ENCODE measurements around the gene DDIT3. TPM values are rescaled to one million over a fixed set of nuclear protein-coding genes. Genes with fewer than 3 reads are reported as not detected.

DDIT3 gene
- total RNA-seq, 1 experiment from 2014 or later = 27.4 TPM

DNA sequence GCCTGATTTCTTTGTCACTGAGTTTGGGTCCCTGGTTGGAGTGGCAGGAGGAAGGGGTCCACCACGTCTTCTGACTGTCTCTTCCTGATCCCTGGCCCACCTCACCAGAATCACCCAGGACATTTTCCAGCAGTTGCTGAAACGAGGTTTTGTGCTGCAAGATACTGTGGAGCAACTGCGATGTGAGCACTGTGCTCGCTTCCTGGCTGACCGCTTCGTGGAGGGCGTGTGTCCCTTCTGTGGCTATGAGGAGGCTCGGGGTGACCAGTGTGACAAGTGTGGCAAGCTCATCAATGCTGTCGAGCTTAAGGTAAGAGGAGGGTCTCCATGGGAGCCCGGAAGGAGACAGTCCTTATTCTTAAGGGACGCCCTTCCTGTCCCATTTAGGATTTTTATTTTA lies 20.1 kb downstream of the DDIT3 start:
- intact Hi-C loops (cut with micrococcal nuclease) = no loop called here
- H3K79me2 ChIP-seq (ENCODE audit: low read length) = no peaks in the 10 kb centered on the region
- ChIA-PET POLR2A (ENCODE audit: unreplicated experiment) (interaction anchor here (0.6 kb wide), 1 partner anchor 34 kb away, joined by 3 read pairs; no protein-coding TSS in a partner anchor), CTCF (no interaction called here)
- H3K36me3 ChIP-seq (ENCODE audit: low read depth, low read length) = peaks cover 48% of the 10 kb centered on the region
- H3K9ac ChIP-seq (ENCODE audit: low read length) = no peak overlapping the region
- H3K27me3 ChIP-seq (ENCODE audit: low read length) = no peaks in the 10 kb centered on the region
- no peaks in the 10 kb centered on the region for H3K9me2 ChIP-seq (replicated peaks; ENCODE audit: low read length)
- H3K9me3 ChIP-seq (ENCODE audit: low read length) = no peaks in the 10 kb centered on the region
- no peaks in the 10 kb centered on the region for H4K20me1 ChIP-seq (ENCODE audit: low read length)
- H3F3A ChIP-seq (ENCODE audit: low read length, unreplicated experiment) = no peaks in the 10 kb centered on the region
- TF ChIP-seq EZH2phosphoT487 (IDR thresholded peaks at IDR 0.05; ENCODE audit: borderline replicate concordance, low read length) = no peak
- TF ChIP-seq EZH2 (IDR thresholded peaks at IDR 0.05; ENCODE audit: low read length, unreplicated experiment) = no peak
- TF ChIP-seq, protein P1, sequence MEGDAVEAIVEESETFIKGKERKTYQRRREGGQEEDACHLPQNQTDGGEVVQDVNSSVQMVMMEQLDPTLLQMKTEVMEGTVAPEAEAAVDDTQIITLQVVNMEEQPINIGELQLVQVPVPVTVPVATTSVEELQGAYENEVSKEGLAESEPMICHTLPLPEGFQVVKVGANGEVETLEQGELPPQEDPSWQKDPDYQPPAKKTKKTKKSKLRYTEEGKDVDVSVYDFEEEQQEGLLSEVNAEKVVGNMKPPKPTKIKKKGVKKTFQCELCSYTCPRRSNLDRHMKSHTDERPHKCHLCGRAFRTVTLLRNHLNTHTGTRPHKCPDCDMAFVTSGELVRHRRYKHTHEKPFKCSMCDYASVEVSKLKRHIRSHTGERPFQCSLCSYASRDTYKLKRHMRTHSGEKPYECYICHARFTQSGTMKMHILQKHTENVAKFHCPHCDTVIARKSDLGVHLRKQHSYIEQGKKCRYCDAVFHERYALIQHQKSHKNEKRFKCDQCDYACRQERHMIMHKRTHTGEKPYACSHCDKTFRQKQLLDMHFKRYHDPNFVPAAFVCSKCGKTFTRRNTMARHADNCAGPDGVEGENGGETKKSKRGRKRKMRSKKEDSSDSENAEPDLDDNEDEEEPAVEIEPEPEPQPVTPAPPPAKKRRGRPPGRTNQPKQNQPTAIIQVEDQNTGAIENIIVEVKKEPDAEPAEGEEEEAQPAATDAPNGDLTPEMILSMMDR (conservative IDR thresholded peaks at IDR 0.05; ENCODE audit: low read depth, low read length) = no peak
- H3K27ac ChIP-seq (ENCODE audit: low read length) = no peak overlapping the region
- H2AFZ ChIP-seq (ENCODE audit: low read length) = no peak overlapping the region
- H3K4me3 ChIP-seq (ENCODE audit: low read length) = no peak overlapping the region
- ATAC-seq = no peak
- no peak for DNase-seq
- no peak overlapping the region for H3K4me2 ChIP-seq (ENCODE audit: low read length)
- H3K4me1 ChIP-seq (ENCODE audit: insufficient read depth, low read length) = no peaks in the 10 kb centered on the region
- BruUV-seq (replicated peaks) = no TSS peak

DNA sequence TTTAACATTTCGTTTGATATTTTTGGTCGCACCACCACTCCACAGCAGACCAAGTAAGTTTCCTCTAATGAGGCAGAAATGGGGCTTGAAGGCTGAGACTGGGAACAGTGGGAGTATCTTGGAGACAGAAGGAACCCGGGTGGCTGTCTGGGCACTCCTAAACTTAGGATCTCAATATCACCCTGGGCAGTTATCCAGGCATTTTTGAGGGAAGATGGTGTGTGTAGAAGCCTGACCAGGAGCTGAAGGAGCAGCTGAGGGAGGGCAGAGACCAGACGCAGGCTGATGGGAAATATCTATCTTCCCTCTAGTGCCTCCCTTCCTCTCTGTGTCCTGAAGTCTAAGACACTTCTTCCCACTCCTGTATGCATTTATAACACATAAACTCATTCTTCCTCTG lies 21.7 kb downstream of the DDIT3 start:
- Histone ChIP-seq H3K27me3 (ENCODE audit: low read length) (no peaks in the 10 kb centered on the region), H4K20me1 (ENCODE audit: low read length) (no peaks in the 10 kb centered on the region), H3K9me2 (replicated peaks; ENCODE audit: low read length) (no peaks in the 10 kb centered on the region), H3K79me2 (ENCODE audit: low read length) (no peaks in the 10 kb centered on the region), H2AFZ (ENCODE audit: low read length) (no peak overlapping the region), H3K27ac (ENCODE audit: low read length) (no peak overlapping the region), H3K9ac (ENCODE audit: low read length) (no peak overlapping the region), H3K4me1 (ENCODE audit: insufficient read depth, low read length) (no peaks in the 10 kb centered on the region), H3F3A (ENCODE audit: low read length, unreplicated experiment) (no peaks in the 10 kb centered on the region), H3K36me3 (ENCODE audit: low read depth, low read length) (peaks cover 42% of the 10 kb centered on the region), H3K4me3 (ENCODE audit: low read length) (no peak overlapping the region), H3K4me2 (ENCODE audit: low read length) (no peak overlapping the region), H3K9me3 (ENCODE audit: low read length) (no peaks in the 10 kb centered on the region)
- POLR2A ChIA-PET (ENCODE audit: unreplicated experiment) = no interaction called here
- CTCF ChIA-PET = no interaction called here
- ATAC-seq (no peak), DNase-seq (no peak)
- BruUV-seq (replicated peaks) = no TSS peak
- intact Hi-C loops (cut with micrococcal nuclease) = no loop called here
- TF ChIP-seq EZH2phosphoT487 (IDR thresholded peaks at IDR 0.05; ENCODE audit: borderline replicate concordance, low read length) = no peak
- TF ChIP-seq EZH2 (IDR thresholded peaks at IDR 0.05; ENCODE audit: low read length, unreplicated experiment) = no peak
- TF ChIP-seq, protein P1 (conservative IDR thresholded peaks at IDR 0.05; ENCODE audit: low read depth, low read length) = no peak

DNA sequence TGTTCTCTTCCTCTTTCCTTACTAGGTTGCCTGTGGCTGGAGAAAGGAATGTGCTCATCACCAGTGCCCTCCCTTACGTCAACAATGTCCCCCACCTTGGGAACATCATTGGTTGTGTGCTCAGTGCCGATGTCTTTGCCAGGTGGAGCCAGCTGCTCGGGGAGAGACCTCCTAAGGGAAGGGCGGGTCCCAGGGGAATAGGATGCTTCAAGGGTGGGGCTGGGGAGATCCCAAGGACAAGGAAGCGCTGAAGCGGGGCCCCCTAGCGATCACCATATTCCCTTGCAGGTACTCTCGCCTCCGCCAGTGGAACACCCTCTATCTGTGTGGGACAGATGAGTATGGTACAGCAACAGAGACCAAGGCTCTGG lies 22.2 kb downstream of the DDIT3 start:
- H3K79me2 ChIP-seq (ENCODE audit: low read length) = no peaks in the 10 kb centered on the region
- intact Hi-C loops (cut with micrococcal nuclease) = no loop called here
- ATAC-seq = no peak
- no peaks in the 10 kb centered on the region for H3F3A ChIP-seq (ENCODE audit: low read length, unreplicated experiment)
- H3K36me3 ChIP-seq (ENCODE audit: low read depth, low read length) = peaks cover 42% of the 10 kb centered on the region
- no peak overlapping the region for H3K4me3 ChIP-seq (ENCODE audit: low read length)
- no peak overlapping the region for H3K27ac ChIP-seq (ENCODE audit: low read length)
- DNase-seq = no peak
- no peaks in the 10 kb centered on the region for H3K27me3 ChIP-seq (ENCODE audit: low read length)
- H3K4me1 ChIP-seq (ENCODE audit: insufficient read depth, low read length) = no peaks in the 10 kb centered on the region
- H3K9ac ChIP-seq (ENCODE audit: low read length) = no peak overlapping the region
- no peaks in the 10 kb centered on the region for H3K9me2 ChIP-seq (replicated peaks; ENCODE audit: low read length)
- ChIA-PET CTCF (no interaction called here), POLR2A (ENCODE audit: unreplicated experiment) (no interaction called here)
- H2AFZ ChIP-seq (ENCODE audit: low read length) = no peak overlapping the region
- no peak for TF ChIP-seq EZH2phosphoT487 (IDR thresholded peaks at IDR 0.05; ENCODE audit: borderline replicate concordance, low read length)
- TF ChIP-seq EZH2 (IDR thresholded peaks at IDR 0.05; ENCODE audit: low read length, unreplicated experiment) = no peak
- TF ChIP-seq, protein P1 (conservative IDR thresholded peaks at IDR 0.05; ENCODE audit: low read depth, low read length) = no peak
- BruUV-seq (replicated peaks) = no TSS peak
- no peak overlapping the region for H3K4me2 ChIP-seq (ENCODE audit: low read length)
- no peaks in the 10 kb centered on the region for H4K20me1 ChIP-seq (ENCODE audit: low read length)
- H3K9me3 ChIP-seq (ENCODE audit: low read length) = no peaks in the 10 kb centered on the region

All from PC-3 (cell line).